GM21737 (cell line): ENCODE results near the gene MAPKAPK3.

ENCODE experiments used
- ATAC-seq: cut with Tn5 transposase; IDR thresholded peaks from one replicate; pipeline ENCODE4 v1.9.1; 2021; ENCODE audit warnings: mild to moderate bottlenecking, moderate library complexity; ENCODE audit not compliant: unreplicated experiment

Gene MAPKAPK3

GRCh38 chr3:50608278-50608677 lies 8.7 kb upstream of the MAPKAPK3 start:
- ATAC-seq, result no peak

- no peak for ATAC-seq
Measured at GRCh38 chr3:50609071-50609762, 7.7 kb upstream of the MAPKAPK3 start.

- no peak for ATAC-seq
Measured at GRCh38 chr3:50609763-50610085, 7.2 kb upstream of the MAPKAPK3 start.

- no peak for ATAC-seq
Measured at GRCh38 chr3:50610181-50610971, 6.6 kb upstream of the MAPKAPK3 start.

- no peak for ATAC-seq
Measured at GRCh38 chr3:50610992-50611463, 5.9 kb upstream of the MAPKAPK3 start.

GRCh38 chr3:50611464-50612233 lies 5.3 kb upstream of the MAPKAPK3 start, which contains the start of gene CISH:
CISH (minus strand) TSS chr3:50611774; CDS start chr3:50611650, 124 bp downstream.
- ATAC-seq, result peak; percentile 57

DNA sequence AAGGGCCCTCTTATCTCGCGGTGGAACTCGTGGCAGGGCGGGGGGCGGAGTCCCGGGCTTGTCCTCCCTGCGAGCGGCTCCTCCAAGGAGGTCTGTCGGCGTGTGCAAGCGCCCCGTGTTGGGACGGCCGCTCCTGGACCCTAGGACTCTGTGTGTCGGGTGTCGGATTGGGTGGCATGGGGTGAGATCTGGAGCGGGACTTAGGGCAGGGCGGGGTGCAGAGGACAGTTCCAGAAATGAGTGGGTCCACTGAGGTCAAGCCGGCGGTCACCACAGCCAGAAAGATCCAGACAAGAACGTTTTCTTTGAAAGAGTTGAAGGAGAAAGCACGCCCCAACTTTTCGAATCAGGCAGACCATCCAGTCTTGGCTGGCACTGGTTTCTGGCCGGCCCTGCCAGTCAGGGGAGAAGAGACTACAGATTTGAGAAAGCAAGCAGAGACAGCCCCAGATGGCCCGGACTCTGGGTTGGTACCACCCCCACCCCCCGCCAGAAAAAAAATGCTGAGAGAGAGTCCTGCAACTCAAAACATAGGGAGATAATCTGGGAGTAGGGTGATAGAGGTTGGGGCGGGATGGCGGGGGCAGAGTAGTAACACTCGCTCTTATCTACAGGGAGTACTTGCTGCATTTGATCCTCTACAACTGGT lies 4.6 kb upstream of the MAPKAPK3 start:
- ATAC-seq, result no peak

DNA sequence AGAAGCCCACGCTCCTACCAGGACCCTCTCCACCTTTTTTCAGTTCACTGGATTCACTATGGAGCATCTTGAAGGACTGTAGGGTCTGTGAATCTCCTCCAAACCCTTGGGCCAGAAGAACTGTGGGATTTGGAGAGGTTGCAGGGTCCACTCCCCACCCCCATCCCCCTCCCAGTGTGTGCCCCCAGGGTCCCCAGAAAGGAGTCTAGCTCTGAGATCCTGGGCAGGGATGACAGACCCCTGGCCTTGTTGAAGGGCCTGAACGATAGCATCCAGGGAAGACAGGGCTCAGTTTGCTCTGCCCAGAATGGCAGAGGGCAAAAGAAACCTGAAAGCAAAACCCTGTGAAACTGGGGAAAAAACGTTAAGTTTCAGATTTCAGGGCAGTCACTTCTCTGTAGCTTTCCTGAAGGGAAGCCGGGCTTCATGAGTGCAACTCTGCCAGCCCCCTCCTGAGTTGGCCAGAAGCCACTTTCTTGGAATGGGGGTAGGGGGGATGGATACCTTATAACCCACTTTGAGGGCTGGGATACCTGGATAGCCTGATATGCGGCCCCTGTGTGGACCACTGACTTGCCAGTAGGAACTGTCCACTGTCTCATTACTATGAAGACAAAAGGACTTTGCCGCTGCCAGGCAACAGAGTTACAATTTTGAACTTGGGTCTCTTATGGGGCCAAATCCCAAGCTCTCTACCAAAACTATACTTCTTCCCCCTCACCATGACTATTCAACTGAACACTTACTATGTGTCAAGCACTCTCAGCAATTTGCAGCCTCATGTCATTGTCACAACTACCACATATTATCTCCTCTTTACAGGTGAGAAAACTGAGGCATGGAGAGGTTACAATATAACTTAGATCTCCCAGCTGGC lies 3.7 kb upstream of the MAPKAPK3 start:
- no peak for ATAC-seq

DNA sequence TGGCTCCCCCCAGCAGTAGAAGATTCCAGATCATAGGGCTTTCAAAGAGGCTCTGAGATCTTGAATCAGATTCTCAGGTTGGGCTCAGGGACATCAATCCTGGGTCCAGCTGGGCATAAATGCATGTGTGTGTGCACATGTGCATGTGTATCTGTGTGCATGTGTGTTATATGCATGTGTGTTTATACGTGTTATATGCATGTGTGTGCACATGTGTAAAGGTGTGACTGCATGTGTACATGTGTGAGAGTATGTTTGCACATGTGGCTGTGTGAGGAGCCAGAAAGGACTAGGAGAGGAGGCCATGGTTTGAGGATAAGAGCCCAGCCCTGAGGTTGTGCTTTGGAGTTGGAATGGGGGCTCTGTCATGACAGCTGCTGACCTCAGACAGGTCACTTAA lies 1.8 kb upstream of the MAPKAPK3 start:
- no peak for ATAC-seq

- ATAC-seq, result peak; percentile 24
Measured at GRCh38 chr3:50616003-50616769, 765 bp upstream of the MAPKAPK3 start.

- peak; percentile 61 for ATAC-seq
Measured at GRCh38 chr3:50616770-50617095, 218 bp upstream of the MAPKAPK3 start.

DNA sequence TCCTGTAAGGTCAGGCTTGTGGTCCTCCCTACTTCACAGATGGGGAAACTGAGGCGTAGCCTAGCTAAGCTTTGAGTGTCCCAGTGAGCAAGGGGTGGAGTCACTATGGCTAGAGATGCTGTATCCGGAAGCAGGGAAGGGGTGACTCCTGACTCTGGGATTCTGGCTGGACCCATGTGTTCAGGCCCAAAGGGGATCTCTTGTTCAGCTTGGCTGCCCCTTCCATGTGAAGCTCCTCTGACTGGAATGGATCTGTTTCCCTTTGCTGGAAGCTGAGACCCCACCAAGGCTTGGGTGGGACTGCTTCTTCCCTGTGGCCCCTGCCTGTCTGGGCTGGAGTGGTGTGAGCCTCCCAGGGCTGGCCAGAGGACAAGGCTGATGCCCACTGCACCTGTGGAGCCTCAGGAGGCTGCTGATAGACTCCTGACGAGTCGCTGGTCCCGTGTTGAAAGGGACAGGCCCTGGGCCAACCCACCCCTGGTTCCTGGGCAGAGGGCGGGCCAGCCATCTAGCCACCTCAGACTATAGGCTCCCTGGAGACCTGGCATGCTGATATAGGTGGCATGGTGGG lies 1.0 kb downstream of the MAPKAPK3 start:
- ATAC-seq, result no peak

DNA sequence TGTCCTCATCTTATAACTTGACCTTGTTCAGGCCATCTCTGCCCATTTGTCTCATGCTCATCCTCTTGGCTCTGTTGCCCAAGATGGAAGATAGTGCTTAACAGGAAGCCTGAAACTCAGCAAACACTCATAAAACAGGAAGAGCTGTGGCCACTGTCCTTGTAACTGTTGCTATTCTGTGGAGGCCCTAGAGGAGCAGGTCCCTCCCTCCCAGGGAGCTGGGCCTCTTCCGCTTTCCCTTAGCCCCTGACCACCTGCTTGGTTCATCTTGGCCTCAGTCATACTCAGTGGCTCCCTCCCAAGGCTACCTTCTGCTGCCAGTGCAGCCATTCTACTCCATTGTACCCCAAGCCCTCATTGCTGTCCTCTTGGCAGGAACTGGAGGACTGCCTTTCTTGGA lies 3.5 kb downstream of the MAPKAPK3 start:
- ATAC-seq, result no peak

GRCh38 chr3:50620820-50621219 lies 3.9 kb downstream of the MAPKAPK3 start:
- ATAC-seq, result no peak

GRCh38 chr3:50622881-50623280 lies 5.9 kb downstream of the MAPKAPK3 start:
- no peak for ATAC-seq

DNA sequence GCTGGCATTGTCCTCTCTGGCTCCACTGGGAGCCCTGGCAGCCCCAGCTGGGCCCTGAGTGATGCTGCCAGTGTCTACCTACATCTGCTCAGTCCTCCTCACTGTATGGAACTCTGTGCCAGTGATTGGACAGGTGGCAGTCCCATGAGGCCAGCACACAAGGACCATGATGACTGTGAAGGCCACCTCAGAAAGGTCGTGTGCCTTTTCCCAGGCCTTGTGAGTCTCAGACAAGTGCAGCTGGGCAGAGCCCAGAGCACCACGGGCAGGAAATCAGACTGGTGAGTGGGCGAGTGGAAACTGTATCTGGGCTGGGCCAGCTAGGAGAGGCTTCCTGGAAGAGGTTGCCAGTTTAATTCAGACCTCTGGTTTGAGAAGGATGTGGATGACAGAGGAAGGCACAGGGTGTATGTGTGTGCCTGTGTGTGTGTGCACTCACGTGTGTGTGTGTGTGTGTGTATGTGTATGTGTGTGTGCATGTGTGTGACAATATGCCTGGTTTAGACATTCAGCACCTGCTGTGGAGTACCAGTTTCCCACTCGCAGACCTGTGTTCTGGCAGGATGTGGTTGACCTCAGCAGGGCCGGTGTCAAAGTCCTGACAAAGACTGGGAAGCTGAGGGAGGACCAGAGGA lies 7.0 kb downstream of the MAPKAPK3 start:
- ATAC-seq, result no peak

- ATAC-seq, result no peak
Measured at GRCh38 chr3:50624634-50625033, 7.7 kb downstream of the MAPKAPK3 start.
